ENCODE measurements around the gene RHBDD1. TPM values are rescaled to one million over a fixed set of nuclear protein-coding genes. Genes with fewer than 3 reads are reported as not detected.

Gene RHBDD1
- total and polyA plus RNA-seq, 11 donors: 4.7 to 44.5 (median 32.6) TPM

DNA sequence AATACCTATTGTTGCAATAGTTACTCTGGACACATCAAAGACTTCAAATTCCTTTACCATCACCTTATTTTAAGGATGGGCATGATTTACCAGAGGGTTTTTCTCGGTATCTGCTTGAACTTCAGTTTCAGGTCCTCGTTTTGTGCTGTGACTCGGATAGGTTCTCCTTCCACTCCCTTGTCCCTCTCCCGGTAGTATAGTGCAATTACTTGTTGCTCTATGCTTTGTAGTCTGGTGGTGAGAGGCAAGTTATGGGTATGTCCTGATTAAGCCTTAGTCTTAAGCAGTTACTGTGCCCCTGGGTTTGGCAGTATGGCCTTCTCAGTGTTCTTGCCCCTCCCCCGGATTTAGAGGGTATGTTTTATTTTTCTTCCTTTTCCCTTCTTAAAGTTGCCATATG lies 96.6 kb downstream of the RHBDD1 start:
- ATAC-seq (no peak), DNase-seq (no peak)
- TF ChIP-seq POLR2A (IDR thresholded peaks at IDR 0.05): no peak
- TF ChIP-seq, protein P1, sequence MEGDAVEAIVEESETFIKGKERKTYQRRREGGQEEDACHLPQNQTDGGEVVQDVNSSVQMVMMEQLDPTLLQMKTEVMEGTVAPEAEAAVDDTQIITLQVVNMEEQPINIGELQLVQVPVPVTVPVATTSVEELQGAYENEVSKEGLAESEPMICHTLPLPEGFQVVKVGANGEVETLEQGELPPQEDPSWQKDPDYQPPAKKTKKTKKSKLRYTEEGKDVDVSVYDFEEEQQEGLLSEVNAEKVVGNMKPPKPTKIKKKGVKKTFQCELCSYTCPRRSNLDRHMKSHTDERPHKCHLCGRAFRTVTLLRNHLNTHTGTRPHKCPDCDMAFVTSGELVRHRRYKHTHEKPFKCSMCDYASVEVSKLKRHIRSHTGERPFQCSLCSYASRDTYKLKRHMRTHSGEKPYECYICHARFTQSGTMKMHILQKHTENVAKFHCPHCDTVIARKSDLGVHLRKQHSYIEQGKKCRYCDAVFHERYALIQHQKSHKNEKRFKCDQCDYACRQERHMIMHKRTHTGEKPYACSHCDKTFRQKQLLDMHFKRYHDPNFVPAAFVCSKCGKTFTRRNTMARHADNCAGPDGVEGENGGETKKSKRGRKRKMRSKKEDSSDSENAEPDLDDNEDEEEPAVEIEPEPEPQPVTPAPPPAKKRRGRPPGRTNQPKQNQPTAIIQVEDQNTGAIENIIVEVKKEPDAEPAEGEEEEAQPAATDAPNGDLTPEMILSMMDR (IDR thresholded peaks at IDR 0.05): no peak
- no peaks in the 10 kb centered on the region for H3K4me1 ChIP-seq
- no peak overlapping the region for H3K27ac ChIP-seq
- WGBS, 4 donors: 91 to 95% (median 93%) methylated on average over 5 of the region's 5 CpGs
- intact Hi-C loops (cut with DNase I): no loop called here
- no peak overlapping the region for H3K4me3 ChIP-seq
- H3K36me3 ChIP-seq: peaks cover 0 to 4% (median 0%) of the 10 kb centered on the region in 9 donors
- H3K9me3 ChIP-seq: peaks cover 0 to 9% (median 0%) of the 10 kb centered on the region in 12 donors
- no peaks in the 10 kb centered on the region for H3K27me3 ChIP-seq

DNA sequence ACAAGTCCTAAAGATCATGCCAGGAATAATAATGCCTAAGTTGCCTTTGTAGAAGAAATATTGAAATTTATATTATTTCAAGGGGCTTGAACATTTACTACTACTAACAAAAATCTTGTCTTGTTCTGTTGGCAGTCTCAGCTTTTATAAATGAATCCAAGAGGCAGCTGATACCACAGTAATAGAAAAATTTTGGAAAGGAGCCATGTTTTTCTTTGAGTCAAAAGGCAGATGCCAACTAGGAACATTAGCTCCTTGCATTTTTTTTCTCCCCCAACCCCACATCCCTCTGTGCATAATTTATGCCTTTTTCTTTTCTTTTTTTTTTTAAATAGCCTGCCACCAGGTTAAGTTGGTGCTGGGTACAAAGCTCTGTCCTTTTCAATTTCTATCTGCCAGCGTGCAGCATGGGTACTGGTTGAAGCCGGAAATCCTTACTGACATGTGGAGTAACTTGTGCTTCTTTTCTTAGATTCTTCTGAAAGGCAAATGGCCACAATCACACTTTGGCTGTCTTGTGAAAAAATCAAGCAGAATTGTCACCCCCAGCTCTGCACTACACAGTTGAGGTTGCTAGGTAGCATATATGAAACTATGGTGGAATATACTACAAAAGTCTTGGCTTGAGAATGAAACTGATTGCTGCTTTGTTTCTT lies 98.8 kb downstream of the RHBDD1 start:
- H3K27me3 ChIP-seq: no peaks in the 10 kb centered on the region
- H3K27ac ChIP-seq: no peak overlapping the region
- no peak for DNase-seq
- WGBS, 4 donors: 94 to 100% (median 97%) methylated on average over 2 of the region's 2 CpGs
- H3K4me3 ChIP-seq: no peak overlapping the region
- TF ChIP-seq, protein P1 (IDR thresholded peaks at IDR 0.05): no peak
- no peak for TF ChIP-seq POLR2A (IDR thresholded peaks at IDR 0.05)
- intact Hi-C loops (cut with DNase I): no loop called here
- peaks cover 0 to 9% (median 0%) of the 10 kb centered on the region in 12 donors for H3K9me3 ChIP-seq
- no peaks in the 10 kb centered on the region for H3K4me1 ChIP-seq
- no peak for ATAC-seq
- peaks cover 0 to 4% (median 0%) of the 10 kb centered on the region in 9 donors for H3K36me3 ChIP-seq

DNA sequence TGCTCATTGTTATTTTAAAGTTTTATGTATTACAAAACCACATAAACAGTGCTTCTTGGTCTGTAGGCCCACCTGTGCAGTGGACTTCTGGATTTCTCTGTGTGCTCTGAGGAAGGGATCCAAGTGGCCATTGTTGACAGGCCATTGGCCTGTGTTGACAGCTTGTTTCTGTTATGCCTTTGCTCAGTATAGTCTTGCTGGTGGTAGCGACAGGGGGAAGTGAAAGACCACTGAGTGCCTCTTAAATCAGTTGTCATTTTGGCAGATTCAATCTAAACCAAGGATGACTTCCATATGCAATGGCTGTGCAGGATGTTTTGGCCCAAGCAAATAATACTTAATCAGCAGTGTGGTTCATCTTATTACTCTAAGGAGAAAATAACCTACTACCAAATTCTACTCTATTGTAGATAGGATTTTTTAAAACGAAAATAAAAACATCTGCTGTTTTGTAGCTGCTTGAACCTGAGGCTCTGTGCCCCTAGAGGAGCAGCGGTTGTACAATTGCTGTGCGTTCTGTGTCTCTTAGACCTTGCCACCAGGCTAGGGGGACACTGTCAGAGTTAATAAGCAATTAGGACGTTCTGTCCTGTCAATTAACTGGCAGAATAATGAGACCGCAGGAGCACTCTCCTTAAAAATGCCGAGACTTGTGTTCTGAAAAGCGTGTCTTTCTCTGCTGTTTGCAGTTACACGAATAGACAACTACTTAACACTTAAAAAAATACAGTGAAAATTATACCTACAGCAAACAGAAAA lies 108.2 kb downstream of the RHBDD1 start:
- TF ChIP-seq, protein P1 (IDR thresholded peaks at IDR 0.05): no peak
- TF ChIP-seq POLR2A (IDR thresholded peaks at IDR 0.05): no peak
- Histone ChIP-seq H3K4me3 (no peak overlapping the region), H3K27ac (no peak overlapping the region), H3K27me3 (no peaks in the 10 kb centered on the region), H3K9me3 (peaks cover 0 to 19% (median 8%) of the 10 kb centered on the region in 12 donors), H3K4me1 (no peaks in the 10 kb centered on the region), H3K36me3 (peaks cover 0 to 3% (median 0%) of the 10 kb centered on the region in 9 donors)
- DNase-seq (no peak), ATAC-seq (no peak)
- 86 to 94% (median 88%) methylated on average over 9 of the region's 9 CpGs for WGBS, 4 donors
- intact Hi-C loops (cut with DNase I): no loop called here

DNA sequence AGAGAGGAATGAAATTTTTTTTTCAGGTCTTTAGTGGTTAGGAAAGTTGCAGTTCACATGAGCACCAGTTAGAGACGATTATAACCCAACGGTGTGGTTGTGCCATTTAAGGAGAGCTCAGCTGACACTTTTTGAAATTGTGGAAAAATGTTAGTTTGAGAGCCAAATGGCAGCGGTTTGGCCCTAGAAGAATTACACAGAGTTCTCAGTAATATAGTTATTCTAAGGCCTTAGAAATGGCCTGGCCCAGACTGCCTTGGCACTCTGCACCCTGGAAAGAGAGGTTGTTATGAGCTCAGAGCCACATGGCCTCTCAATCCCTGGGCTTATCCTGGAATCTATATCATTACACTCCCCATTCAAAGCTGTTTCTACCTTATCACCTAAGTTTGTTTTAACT lies 117.4 kb downstream of the RHBDD1 start:
- ATAC-seq (no peak), DNase-seq (no peak)
- intact Hi-C loops (cut with DNase I): no loop called here
- H3K27me3 ChIP-seq: no peaks in the 10 kb centered on the region
- H3K27ac ChIP-seq: no peak overlapping the region
- peaks cover 0 to 9% (median 0%) of the 10 kb centered on the region in 12 donors for H3K4me1 ChIP-seq
- WGBS, 4 donors: 86 to 95% (median 89%) methylated on average over 3 of the region's 3 CpGs
- H3K9me3 ChIP-seq: peaks cover 0 to 11% (median 0%) of the 10 kb centered on the region in 12 donors
- no peaks in the 10 kb centered on the region for H3K36me3 ChIP-seq
- TF ChIP-seq POLR2A (IDR thresholded peaks at IDR 0.05): no peak
- TF ChIP-seq, protein P1 (IDR thresholded peaks at IDR 0.05): no peak
- no peak overlapping the region for H3K4me3 ChIP-seq

Measured in heart left ventricle (tissue), 16 donors.